ENCODE measurements around the gene C19orf33.

C19orf33 gene

DNA sequence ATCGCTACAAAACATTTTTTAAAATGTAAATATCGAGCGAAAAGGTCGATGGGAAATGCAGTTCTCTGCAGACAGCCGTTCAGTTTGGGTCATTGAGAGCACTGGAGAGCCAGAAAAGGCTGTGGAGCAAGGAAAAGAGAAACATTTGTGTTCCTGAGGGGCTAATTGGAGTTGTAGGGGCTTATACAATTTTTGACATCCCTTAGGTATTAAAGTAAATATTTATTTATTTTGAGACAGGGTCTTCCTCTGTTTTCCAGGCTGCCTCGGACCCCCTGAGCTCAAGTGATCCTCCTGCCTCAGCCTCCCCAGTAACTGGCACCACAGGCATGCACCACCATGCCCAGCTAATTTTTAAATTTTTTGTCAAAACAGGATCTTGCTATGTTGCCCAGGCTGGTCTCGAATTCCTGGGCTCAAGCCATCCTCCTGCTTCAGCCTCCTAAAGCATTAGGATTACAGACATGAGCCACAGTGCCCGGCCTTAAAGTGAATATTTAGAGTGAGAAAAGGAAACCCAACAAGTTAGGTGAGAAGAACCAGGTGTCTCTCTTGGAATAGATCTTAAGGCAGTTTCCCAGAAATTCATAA, 12.5 kb downstream of the C19orf33 start:
- Histone ChIP-seq H3K4me2 (ENCODE audit: low read length) (peak overlapping the region; percentile 72), H3K36me3 (ENCODE audit: control insufficient read depth, insufficient read depth, low read length) (no peaks in the 10 kb centered on the region), H3K9ac (no peak overlapping the region), H3K79me2 (no peaks in the 10 kb centered on the region), H3K4me3 (ENCODE audit: low read depth, low read length) (peak overlapping the region; percentile 58), H2AFZ (peak overlapping the region; percentile 98), H3K4me1 (no peaks in the 10 kb centered on the region), H3K27ac (peak overlapping the region; percentile 79), H3K9me3 (ENCODE audit: control insufficient read depth, low read length) (no peaks in the 10 kb centered on the region), H3K27me3 (ENCODE audit: control insufficient read depth, insufficient read depth, low read length) (no peaks in the 10 kb centered on the region)
- no peak for TF ChIP-seq CTCF (IDR thresholded peaks at IDR 0.05)

- H3K79me2 ChIP-seq = no peaks in the 10 kb centered on the region
- no peak for TF ChIP-seq CTCF (IDR thresholded peaks at IDR 0.05)
- H3K9me3 ChIP-seq (ENCODE audit: control insufficient read depth, low read length) = no peaks in the 10 kb centered on the region
- no peak overlapping the region for H3K4me2 ChIP-seq (ENCODE audit: low read length)
- H3K36me3 ChIP-seq (ENCODE audit: control insufficient read depth, insufficient read depth, low read length) = no peaks in the 10 kb centered on the region
- H3K27me3 ChIP-seq (ENCODE audit: control insufficient read depth, insufficient read depth, low read length) = no peaks in the 10 kb centered on the region
- H3K4me3 ChIP-seq (ENCODE audit: low read depth, low read length) = peak overlapping the region; percentile 58
- no peaks in the 10 kb centered on the region for H3K4me1 ChIP-seq
- H3K27ac ChIP-seq = no peak overlapping the region
- H3K9ac ChIP-seq = no peak overlapping the region
- H2AFZ ChIP-seq = peak overlapping the region; percentile 23
These were observed 13.1 kb downstream of the C19orf33 start for GRCh38 chr19:38317104-38317612.

- H3K79me2 ChIP-seq = no peaks in the 10 kb centered on the region
- no peak overlapping the region for H3K27ac ChIP-seq
- no peaks in the 10 kb centered on the region for H3K27me3 ChIP-seq (ENCODE audit: control insufficient read depth, insufficient read depth, low read length)
- TF ChIP-seq CTCF (IDR thresholded peaks at IDR 0.05) = no peak
- H3K36me3 ChIP-seq (ENCODE audit: control insufficient read depth, insufficient read depth, low read length) = no peaks in the 10 kb centered on the region
- no peak overlapping the region for H3K9ac ChIP-seq
- H2AFZ ChIP-seq = no peak overlapping the region
- no peak overlapping the region for H3K4me3 ChIP-seq (ENCODE audit: low read depth, low read length)
- no peaks in the 10 kb centered on the region for H3K4me1 ChIP-seq
- no peaks in the 10 kb centered on the region for H3K9me3 ChIP-seq (ENCODE audit: control insufficient read depth, low read length)
- H3K4me2 ChIP-seq (ENCODE audit: low read length) = no peak overlapping the region
These were observed 14.6 kb downstream of the C19orf33 start for GRCh38 chr19:38318660-38319059.

GRCh38 chr19:38319421-38320258, 15.6 kb downstream of the C19orf33 start, which contains the start of gene KCNK6:
Gene KCNK6, plus strand, starts transcription at chr19:38319845. Its CDS starts 106 bp downstream, at chr19:38319951.
- H3K4me1 ChIP-seq = no peaks in the 10 kb centered on the region

More at GRCh38 chr19:38319421-38320258, 15.6 kb downstream of the C19orf33 start, which contains the start of gene KCNK6:
- Histone ChIP-seq H3K79me2 (no peaks in the 10 kb centered on the region), H3K27me3 (ENCODE audit: control insufficient read depth, insufficient read depth, low read length) (no peaks in the 10 kb centered on the region), H3K4me3 (ENCODE audit: low read depth, low read length) (peak within 1 kb of the TSS; percentile 63), H3K36me3 (ENCODE audit: control insufficient read depth, insufficient read depth, low read length) (no peaks in the 10 kb centered on the region), H2AFZ (peak within 1 kb of the TSS; percentile 85), H3K9ac (no peak within 1 kb of the TSS), H3K4me2 (ENCODE audit: low read length) (peak within 1 kb of the TSS; percentile 90), H3K27ac (no peak within 1 kb of the TSS), H3K9me3 (ENCODE audit: control insufficient read depth, low read length) (no peaks in the 10 kb centered on the region)
- no peak for TF ChIP-seq CTCF (IDR thresholded peaks at IDR 0.05)
